ENCODE results near the gene CCT7.

DNA sequence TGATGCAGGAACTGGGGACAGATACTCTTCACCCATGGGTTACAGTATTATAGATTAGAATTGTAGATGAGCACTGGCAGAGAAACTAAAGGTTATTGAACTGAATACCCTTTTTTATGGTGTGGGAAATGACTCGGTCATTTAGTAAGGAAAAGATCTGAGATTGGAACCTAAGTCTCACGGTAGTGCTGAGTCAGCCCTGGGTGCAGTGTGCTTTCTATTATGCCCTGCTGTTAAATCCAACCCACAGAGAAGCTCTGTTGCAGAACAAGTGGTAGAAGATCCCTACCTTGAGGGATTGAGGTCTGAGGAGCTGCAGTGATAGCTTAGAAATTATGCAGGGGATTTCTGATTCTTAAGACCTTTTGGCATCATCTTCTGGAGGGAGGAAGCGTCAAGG is 12.7 kb downstream of the CCT7 start:
- TF ChIP-seq, protein P1, sequence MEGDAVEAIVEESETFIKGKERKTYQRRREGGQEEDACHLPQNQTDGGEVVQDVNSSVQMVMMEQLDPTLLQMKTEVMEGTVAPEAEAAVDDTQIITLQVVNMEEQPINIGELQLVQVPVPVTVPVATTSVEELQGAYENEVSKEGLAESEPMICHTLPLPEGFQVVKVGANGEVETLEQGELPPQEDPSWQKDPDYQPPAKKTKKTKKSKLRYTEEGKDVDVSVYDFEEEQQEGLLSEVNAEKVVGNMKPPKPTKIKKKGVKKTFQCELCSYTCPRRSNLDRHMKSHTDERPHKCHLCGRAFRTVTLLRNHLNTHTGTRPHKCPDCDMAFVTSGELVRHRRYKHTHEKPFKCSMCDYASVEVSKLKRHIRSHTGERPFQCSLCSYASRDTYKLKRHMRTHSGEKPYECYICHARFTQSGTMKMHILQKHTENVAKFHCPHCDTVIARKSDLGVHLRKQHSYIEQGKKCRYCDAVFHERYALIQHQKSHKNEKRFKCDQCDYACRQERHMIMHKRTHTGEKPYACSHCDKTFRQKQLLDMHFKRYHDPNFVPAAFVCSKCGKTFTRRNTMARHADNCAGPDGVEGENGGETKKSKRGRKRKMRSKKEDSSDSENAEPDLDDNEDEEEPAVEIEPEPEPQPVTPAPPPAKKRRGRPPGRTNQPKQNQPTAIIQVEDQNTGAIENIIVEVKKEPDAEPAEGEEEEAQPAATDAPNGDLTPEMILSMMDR (conservative IDR thresholded peaks at IDR 0.05; ENCODE audit: low read depth in 2 of 2): no peak
- TF ChIP-seq POLR2AphosphoS5 (IDR thresholded peaks at IDR 0.05; ENCODE audit: low read depth) (no peak), EZH2phosphoT487 (IDR thresholded peaks at IDR 0.05; ENCODE audit: unreplicated experiment) (no peak), EZH2 (IDR thresholded peaks at IDR 0.05; ENCODE audit: low read depth, unreplicated experiment) (no peak), JUNB (IDR thresholded peaks at IDR 0.05; ENCODE audit: unreplicated experiment) (no peak), ZNF331 (CRISPR knock-in tag; IDR thresholded peaks at IDR 0.05; ENCODE audit: low read depth) (no peak)
- TF ChIP-seq, protein P2, sequence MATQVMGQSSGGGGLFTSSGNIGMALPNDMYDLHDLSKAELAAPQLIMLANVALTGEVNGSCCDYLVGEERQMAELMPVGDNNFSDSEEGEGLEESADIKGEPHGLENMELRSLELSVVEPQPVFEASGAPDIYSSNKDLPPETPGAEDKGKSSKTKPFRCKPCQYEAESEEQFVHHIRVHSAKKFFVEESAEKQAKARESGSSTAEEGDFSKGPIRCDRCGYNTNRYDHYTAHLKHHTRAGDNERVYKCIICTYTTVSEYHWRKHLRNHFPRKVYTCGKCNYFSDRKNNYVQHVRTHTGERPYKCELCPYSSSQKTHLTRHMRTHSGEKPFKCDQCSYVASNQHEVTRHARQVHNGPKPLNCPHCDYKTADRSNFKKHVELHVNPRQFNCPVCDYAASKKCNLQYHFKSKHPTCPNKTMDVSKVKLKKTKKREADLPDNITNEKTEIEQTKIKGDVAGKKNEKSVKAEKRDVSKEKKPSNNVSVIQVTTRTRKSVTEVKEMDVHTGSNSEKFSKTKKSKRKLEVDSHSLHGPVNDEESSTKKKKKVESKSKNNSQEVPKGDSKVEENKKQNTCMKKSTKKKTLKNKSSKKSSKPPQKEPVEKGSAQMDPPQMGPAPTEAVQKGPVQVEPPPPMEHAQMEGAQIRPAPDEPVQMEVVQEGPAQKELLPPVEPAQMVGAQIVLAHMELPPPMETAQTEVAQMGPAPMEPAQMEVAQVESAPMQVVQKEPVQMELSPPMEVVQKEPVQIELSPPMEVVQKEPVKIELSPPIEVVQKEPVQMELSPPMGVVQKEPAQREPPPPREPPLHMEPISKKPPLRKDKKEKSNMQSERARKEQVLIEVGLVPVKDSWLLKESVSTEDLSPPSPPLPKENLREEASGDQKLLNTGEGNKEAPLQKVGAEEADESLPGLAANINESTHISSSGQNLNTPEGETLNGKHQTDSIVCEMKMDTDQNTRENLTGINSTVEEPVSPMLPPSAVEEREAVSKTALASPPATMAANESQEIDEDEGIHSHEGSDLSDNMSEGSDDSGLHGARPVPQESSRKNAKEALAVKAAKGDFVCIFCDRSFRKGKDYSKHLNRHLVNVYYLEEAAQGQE (IDR thresholded peaks at IDR 0.05; ENCODE audit: unreplicated experiment): no peak
